Endothelial cell (in vitro differentiated cells): Measurements from ENCODE around the gene ICE1. TPM values are rescaled to one million over a fixed set of nuclear protein-coding genes. Genes with fewer than 3 reads are reported as not detected.
"Not testable (repeated sequence)": the region's sequence is repeated elsewhere in the genome, so short reads cannot be mapped to it uniquely, and the experiment has no call there.

Experiments used
- DNase-seq: peaks from one replicate; pipeline ENCODE4 v3.0.0; 2021; ENCODE audit warnings: low spot score
- H3K27ac Mint-ChIP-seq: one replicate; pipeline ENCODE4 v1.8.0; 2021; ENCODE audit warnings: mixed read lengths, inconsistent platforms; ENCODE audit not compliant: unreplicated experiment
- H3K27me3 Mint-ChIP-seq: one replicate; pipeline ENCODE4 v1.8.0; 2021; ENCODE audit warnings: mild to moderate bottlenecking, moderate library complexity, mixed read lengths, inconsistent platforms; ENCODE audit not compliant: unreplicated experiment
- H3K36me3 Mint-ChIP-seq: one replicate; pipeline ENCODE4 v1.8.0; 2021; ENCODE audit warnings: mild to moderate bottlenecking, low read depth, mixed read lengths, inconsistent platforms; ENCODE audit not compliant: unreplicated experiment
- H3K4me1 Mint-ChIP-seq: one replicate; pipeline ENCODE4 v1.8.0; 2021; ENCODE audit warnings: mild to moderate bottlenecking, mixed read lengths, inconsistent platforms; ENCODE audit not compliant: unreplicated experiment
- H3K4me3 Mint-ChIP-seq: one replicate; pipeline ENCODE4 v1.8.0; 2021; ENCODE audit warnings: mild to moderate bottlenecking, mixed read lengths, inconsistent platforms; ENCODE audit not compliant: unreplicated experiment
- H3K9me3 Mint-ChIP-seq: one replicate; pipeline ENCODE4 v1.8.0; 2021; ENCODE audit warnings: mixed read lengths, inconsistent platforms; ENCODE audit not compliant: unreplicated experiment
- total RNA-seq: library from RNA; stranded (reverse); fragmentation: NEBNext Ultra II Directional; extraction: Animal tissue kit (Norgen Biotek cat#: 25700); gene quantifications from one replicate; pipeline ENCODE4 v1.2.1, GENCODE V29; 2021; ENCODE audit not compliant: unreplicated experiment
- TF ChIP-seq, protein P1 (sequence below): fragments of 200-600 bp; sonication (generic); IDR thresholded peaks from one replicate; pipeline ENCODE4 v1.5.0; 2021; ENCODE audit warnings: antibody characterized with exemption; ENCODE audit not compliant: unreplicated experiment

The ICE1 gene
- total RNA-seq, 1 donor from 2014 or later: 34.9 TPM

DNA sequence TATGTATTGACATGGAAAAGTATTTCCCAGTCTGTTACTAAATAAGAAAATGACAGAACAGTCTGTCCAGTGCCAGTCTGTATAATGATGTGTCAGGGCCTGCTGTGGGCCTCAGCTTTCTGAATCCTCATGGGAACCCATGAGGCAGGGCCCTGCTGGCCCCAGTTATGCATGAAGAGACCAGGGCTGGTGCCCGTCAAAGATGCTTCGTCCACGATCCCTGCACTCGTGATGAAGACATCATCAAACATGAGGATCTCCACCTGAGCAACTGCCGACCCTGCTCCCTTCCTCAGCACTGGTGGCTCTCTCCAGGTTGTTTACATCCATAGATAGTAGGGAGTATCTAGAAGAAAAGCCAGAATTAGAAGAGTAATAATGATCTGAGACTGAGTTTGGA lies 52.5 kb downstream of the ICE1 start:
- TF ChIP-seq, protein P1, sequence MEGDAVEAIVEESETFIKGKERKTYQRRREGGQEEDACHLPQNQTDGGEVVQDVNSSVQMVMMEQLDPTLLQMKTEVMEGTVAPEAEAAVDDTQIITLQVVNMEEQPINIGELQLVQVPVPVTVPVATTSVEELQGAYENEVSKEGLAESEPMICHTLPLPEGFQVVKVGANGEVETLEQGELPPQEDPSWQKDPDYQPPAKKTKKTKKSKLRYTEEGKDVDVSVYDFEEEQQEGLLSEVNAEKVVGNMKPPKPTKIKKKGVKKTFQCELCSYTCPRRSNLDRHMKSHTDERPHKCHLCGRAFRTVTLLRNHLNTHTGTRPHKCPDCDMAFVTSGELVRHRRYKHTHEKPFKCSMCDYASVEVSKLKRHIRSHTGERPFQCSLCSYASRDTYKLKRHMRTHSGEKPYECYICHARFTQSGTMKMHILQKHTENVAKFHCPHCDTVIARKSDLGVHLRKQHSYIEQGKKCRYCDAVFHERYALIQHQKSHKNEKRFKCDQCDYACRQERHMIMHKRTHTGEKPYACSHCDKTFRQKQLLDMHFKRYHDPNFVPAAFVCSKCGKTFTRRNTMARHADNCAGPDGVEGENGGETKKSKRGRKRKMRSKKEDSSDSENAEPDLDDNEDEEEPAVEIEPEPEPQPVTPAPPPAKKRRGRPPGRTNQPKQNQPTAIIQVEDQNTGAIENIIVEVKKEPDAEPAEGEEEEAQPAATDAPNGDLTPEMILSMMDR: no peak
- Mint-ChIP-seq H3K36me3 (peaks cover 12% of the 10 kb centered on the region), H3K27ac (no peak overlapping the region), H3K4me1 (no peaks in the 10 kb centered on the region), H3K9me3 (no peaks in the 10 kb centered on the region), H3K27me3 (no peaks in the 10 kb centered on the region), H3K4me3 (no peak overlapping the region)
- DNase-seq: no peak

DNA sequence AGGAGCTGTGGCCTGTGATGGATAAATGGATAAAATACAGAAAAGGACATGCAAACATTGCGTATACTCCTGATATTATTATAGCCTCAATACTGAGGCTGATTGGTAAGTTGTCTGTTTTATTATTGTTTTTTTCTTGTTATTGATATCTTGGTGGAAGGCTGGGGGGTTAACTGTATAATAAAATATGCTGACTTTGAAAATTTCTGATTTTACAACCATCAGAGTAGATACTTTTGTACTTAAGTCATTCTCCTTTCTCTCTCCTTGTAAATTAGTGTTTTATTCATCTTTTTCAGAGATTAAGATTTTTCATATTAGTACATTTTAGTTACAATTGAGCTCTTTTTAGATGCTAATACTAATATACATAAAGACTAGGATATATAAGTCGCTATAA lies 53.5 kb downstream of the ICE1 start:
- Mint-ChIP-seq H3K27me3 (no peaks in the 10 kb centered on the region), H3K9me3 (no peaks in the 10 kb centered on the region), H3K36me3 (peaks cover 12% of the 10 kb centered on the region), H3K4me3 (no peak overlapping the region), H3K4me1 (no peaks in the 10 kb centered on the region), H3K27ac (no peak overlapping the region)
- DNase-seq: no peak
- TF ChIP-seq, protein P1: no peak

DNA sequence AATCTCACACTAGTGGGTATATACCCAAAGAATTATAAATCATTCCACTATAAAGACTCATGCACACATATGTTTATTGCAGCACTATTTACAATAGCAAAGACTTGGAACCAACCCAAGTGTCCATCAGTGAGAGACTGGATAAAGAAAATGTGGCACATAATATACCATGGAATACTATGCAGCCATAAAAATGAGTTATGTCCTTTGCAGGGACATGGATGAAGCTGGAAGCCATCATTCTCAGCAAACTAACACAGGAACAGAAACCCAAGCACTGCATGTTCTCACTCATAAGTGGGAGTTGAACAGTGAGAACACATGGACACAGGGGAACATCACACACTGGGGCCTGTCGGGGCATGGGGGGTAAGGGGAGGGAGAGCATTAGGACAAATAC lies 57.1 kb downstream of the ICE1 start:
- H3K27ac Mint-ChIP-seq, DNase-seq, H3K4me3 Mint-ChIP-seq, H3K9me3 Mint-ChIP-seq, H3K4me1 Mint-ChIP-seq, H3K27me3 Mint-ChIP-seq: not testable (repeated sequence)
- H3K36me3 Mint-ChIP-seq: peaks cover 12% of the 10 kb centered on the region

DNA sequence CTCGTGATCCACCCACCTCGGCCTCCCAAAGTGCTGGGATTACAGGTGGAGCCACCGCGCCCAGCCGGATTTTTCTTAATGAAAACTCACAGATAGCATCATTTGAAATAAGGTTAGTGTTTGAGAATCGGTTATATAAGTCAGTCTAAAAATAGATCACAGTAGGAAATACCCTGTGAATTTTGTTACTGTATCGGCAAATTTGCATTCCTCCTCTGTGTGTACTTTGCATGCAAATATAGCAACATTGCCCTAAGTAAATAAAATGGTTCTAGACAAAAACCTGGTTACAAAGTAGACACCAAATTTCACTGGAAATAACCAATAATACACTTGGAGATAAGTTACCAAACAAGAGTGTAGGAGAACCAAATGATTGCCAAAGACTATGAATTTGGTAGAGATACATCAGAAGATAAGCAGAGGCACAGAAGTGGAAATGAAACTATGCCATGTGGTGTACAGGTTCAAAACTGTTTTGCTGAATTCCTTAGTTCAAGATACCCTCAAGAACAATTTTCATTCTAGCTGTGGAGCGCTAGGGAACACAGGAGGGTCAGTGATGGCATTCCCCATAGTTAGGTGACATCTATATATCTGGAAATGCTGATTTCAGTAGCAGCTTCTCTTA lies 58.1 kb downstream of the ICE1 start:
- no peak overlapping the region for H3K27ac Mint-ChIP-seq
- DNase-seq: no peak
- H3K4me3 Mint-ChIP-seq: no peak overlapping the region
- H3K27me3 Mint-ChIP-seq: peaks cover 2% of the 10 kb centered on the region
- no peaks in the 10 kb centered on the region for H3K9me3 Mint-ChIP-seq
- TF ChIP-seq, protein P1: no peak
- no peaks in the 10 kb centered on the region for H3K4me1 Mint-ChIP-seq
- peaks cover 12% of the 10 kb centered on the region for H3K36me3 Mint-ChIP-seq

DNA sequence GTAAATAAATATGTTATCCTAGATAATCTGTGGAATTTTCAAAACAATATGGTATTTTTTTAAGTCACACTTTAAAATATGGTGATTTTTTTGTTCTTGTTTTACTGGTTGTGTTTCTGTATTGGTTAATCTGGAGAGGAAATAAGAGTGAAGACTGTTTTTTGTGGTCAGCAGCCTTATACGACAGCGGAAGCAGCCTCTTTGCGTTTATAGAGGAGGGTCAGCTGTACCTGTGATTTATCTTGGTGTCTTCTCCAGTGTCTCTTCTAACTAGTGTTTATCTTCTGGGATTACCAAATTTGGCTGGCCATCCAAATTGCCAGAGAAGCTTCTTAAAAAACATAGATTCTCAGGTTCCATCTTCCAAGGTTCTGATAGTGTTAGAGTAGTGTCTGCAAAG lies 58.7 kb downstream of the ICE1 start:
- no peak overlapping the region for H3K27ac Mint-ChIP-seq
- DNase-seq: no peak
- H3K9me3 Mint-ChIP-seq: no peaks in the 10 kb centered on the region
- H3K4me3 Mint-ChIP-seq: no peak overlapping the region
- TF ChIP-seq, protein P1: no peak
- peaks cover 16% of the 10 kb centered on the region for H3K36me3 Mint-ChIP-seq
- no peaks in the 10 kb centered on the region for H3K4me1 Mint-ChIP-seq
- peaks cover 2% of the 10 kb centered on the region for H3K27me3 Mint-ChIP-seq
